GM12872 (cell line): ENCODE data around the gene PCGF2.

Experiments used
- CTCF ChIP-seq: IDR thresholded peaks from 3 replicates; pipeline ENCODE4 v1.5.1; 2011; ENCODE audit warnings: low read depth, mild to moderate bottlenecking, low read length, moderate library complexity; ENCODE audit not compliant: insufficient read depth

PCGF2 gene

GRCh38 chr17:38786372-38786771 lies 38.2 kb upstream of the PCGF2 start:
- TF ChIP-seq CTCF: no peak

- TF ChIP-seq CTCF: no peak
Measured at GRCh38 chr17:38783227-38783626, 35.1 kb upstream of the PCGF2 start.

GRCh38 chr17:38779965-38780752 lies 32.0 kb upstream of the PCGF2 start:
- TF ChIP-seq CTCF: no peak

- no peak for TF ChIP-seq CTCF
Measured at GRCh38 chr17:38777641-38778250, 29.6 kb upstream of the PCGF2 start.

GRCh38 chr17:38773258-38773657 lies 25.1 kb upstream of the PCGF2 start:
- no peak for TF ChIP-seq CTCF

GRCh38 chr17:38768417-38768816 lies 20.3 kb upstream of the PCGF2 start:
- no peak for TF ChIP-seq CTCF

- no peak for TF ChIP-seq CTCF
Measured at GRCh38 chr17:38766341-38766740, 18.2 kb upstream of the PCGF2 start.
